Liver (tissue), 9 donors: ENCODE measurements around the gene SECTM1. TPM values are rescaled to one million over a fixed set of nuclear protein-coding genes. Genes with fewer than 3 reads are reported as not detected.
A peak's percentile ranks its signal among the peaks of the same experiment; 100 is the strongest.

Experiments used
- DNase-seq: peaks from one replicate; pipeline ENCODE4 v3.0.0-alpha.2; 2017; ENCODE audit warnings: low spot score
- H3K27ac ChIP-seq, 2 donors: one replicate each; pipeline ENCODE4 v1.7.0; 2013; ENCODE audit warnings: inconsistent platforms in 2 of 2, low read length in 2 of 2, control low read depth in 1 of 2, low read depth in 1 of 2, mild to moderate bottlenecking in 1 of 2
- H3K27me3 ChIP-seq, 4 donors: one replicate each; pipeline versions ENCODE4 v1.6.1 to v1.7.0; 2013; ENCODE audit warnings: low read length in 3 of 4, inconsistent platforms in 1 of 4, mild to moderate bottlenecking in 1 of 4, moderate library complexity in 1 of 4; ENCODE audit not compliant: control insufficient read depth in 4 of 4, insufficient read depth in 4 of 4
- H3K36me3 ChIP-seq, 4 donors: one replicate each; pipeline versions ENCODE4 v1.6.1 to v1.7.0; 2013; ENCODE audit warnings: low read length in 3 of 4, mild to moderate bottlenecking in 3 of 4, low read depth in 1 of 4, moderate library complexity in 1 of 4; ENCODE audit not compliant: control insufficient read depth in 4 of 4, insufficient read depth in 3 of 4
- H3K4me1 ChIP-seq, 4 donors: one replicate each; pipeline versions ENCODE4 v1.6.1 to v1.7.0; 2013; ENCODE audit warnings: low read length in 3 of 4, mild to moderate bottlenecking in 3 of 4, moderate library complexity in 1 of 4; ENCODE audit not compliant: control insufficient read depth in 4 of 4, insufficient read depth in 4 of 4
- H3K4me3 ChIP-seq, 3 donors: one replicate each; pipeline versions ENCODE4 v1.6.1 to v1.7.0; 2013; ENCODE audit warnings: low read length in 3 of 3, control low read depth in 1 of 3, low read depth in 1 of 3, mild to moderate bottlenecking in 1 of 3
- H3K9ac ChIP-seq, 2 donors: one replicate each; pipeline ENCODE4 v1.7.0; 2013; ENCODE audit warnings: low read length in 2 of 2, mild to moderate bottlenecking in 2 of 2, moderate library complexity in 2 of 2, control low read depth in 1 of 2, low read depth in 1 of 2
- H3K9me3 ChIP-seq, 4 donors: one replicate each; pipeline versions ENCODE4 v1.6.1 to v1.7.0; 2013; ENCODE audit warnings: low read length in 3 of 4; ENCODE audit not compliant: control insufficient read depth in 4 of 4
- ATF3 ChIP-seq: IDR thresholded peaks from 2 replicates; pipeline ENCODE4 v1.6.1; 2016; ENCODE audit warnings: antibody characterized with exemption
- FOXA1 ChIP-seq: IDR thresholded peaks from 2 replicates; pipeline ENCODE4 v1.6.1; 2016; ENCODE audit warnings: antibody characterized with exemption
- GABPA ChIP-seq, 2 donors: IDR thresholded peaks in 1 of 2; conservative IDR thresholded peaks in 1 of 2; 2 replicates each; pipeline ENCODE4 v1.6.1; 2016; ENCODE audit warnings: antibody characterized with exemption in 2 of 2, mild to moderate bottlenecking in 1 of 2, moderate library complexity in 1 of 2
- HNF4A ChIP-seq, 2 donors: conservative IDR thresholded peaks; 2 replicates each; pipeline ENCODE4 v1.6.1; 2016; ENCODE audit warnings: antibody characterized with exemption in 2 of 2, mild to moderate bottlenecking in 2 of 2
- JUND ChIP-seq, 2 donors: IDR thresholded peaks; 2 replicates each; pipeline ENCODE4 v1.6.1; 2016; ENCODE audit warnings: antibody characterized with exemption in 2 of 2
- NR2F2 ChIP-seq: IDR thresholded peaks from 2 replicates; pipeline ENCODE4 v1.6.1; 2016; ENCODE audit warnings: antibody characterized with exemption
- RXRA ChIP-seq, 2 donors: IDR thresholded peaks; 2 replicates each; pipeline ENCODE4 v1.6.1; 2017 to 2018; ENCODE audit warnings: antibody characterized with exemption in 2 of 2, mild to moderate bottlenecking in 1 of 2
- SP1 ChIP-seq: IDR thresholded peaks from 2 replicates; pipeline ENCODE4 v1.6.1; 2018; ENCODE audit warnings: antibody characterized with exemption, mild to moderate bottlenecking
- TAF1 ChIP-seq: conservative IDR thresholded peaks from 2 replicates; pipeline ENCODE4 v1.6.1; 2016; ENCODE audit warnings: antibody characterized with exemption, mild to moderate bottlenecking
- WGBS: extraction: QIAGEN DNeasy Blood & Tissue Kit; methylation state at CpG from one replicate; pipeline ENCODE4 v1.1.7; 2013; 5-methylcytosine and 5-hydroxymethylcytosine counted together
- polyA plus RNA-seq, 2 donors: library from polyadenylated mRNA; stranded (reverse) in 1 of 2; unstranded in 1 of 2; fragments of 200-250 nt in 1 of 2; fragments of >200 nt in 1 of 2; fragmentation: Nextera tagmentation in 1 of 2; extraction: Ambion mirVana in 1 of 2; gene quantifications; one replicate each; pipeline versions ENCODE4 v1.2.1 to v1.2.3, GENCODE V29; 2013 to 2015
- total RNA-seq, 2 donors: library from RNA; depleted of rRNA; stranded (reverse); fragments of >200 nt; gene quantifications; one replicate each; pipeline ENCODE4 v1.2.3, GENCODE V29; 2014
- donor health status: healthy.
- donor health status: healthy.
- donor health status: healthy.
- donor health status: healthy.
- donor health status: healthy.

The SECTM1 gene
- total and polyA plus RNA-seq, 4 donors: 1.3 to 14.2 (median 4.6) TPM

GRCh38 chr17:82291582-82292250 is 41.9 kb downstream of the SECTM1 start:
- H3K4me3 ChIP-seq: peak overlapping the region; percentile 68 to 97 (median 82)
- no peak for DNase-seq
- H3K36me3 ChIP-seq: no peaks in the 10 kb centered on the region
- H3K9me3 ChIP-seq: no peaks in the 10 kb centered on the region
- H3K4me1 ChIP-seq: peaks cover 4 to 34% (median 25%) of the 10 kb centered on the region in 4 donors
- no peak for TF ChIP-seq FOXA1
- H3K9ac ChIP-seq: peak overlapping the region in 1 of 2 donors; percentile 98
- no peaks in the 10 kb centered on the region for H3K27me3 ChIP-seq
- H3K27ac ChIP-seq: peak overlapping the region; percentile 94 to 99
- 91% methylated on average over 19 of the region's 19 CpGs for WGBS

- DNase-seq: no peak
- Histone ChIP-seq H3K4me1 (peaks cover 0 to 10% (median 2%) of the 10 kb centered on the region in 4 donors), H3K4me3 (no peak overlapping the region), H3K27me3 (no peaks in the 10 kb centered on the region), H3K36me3 (no peaks in the 10 kb centered on the region), H3K9me3 (no peaks in the 10 kb centered on the region), H3K9ac (no peak overlapping the region), H3K27ac (peak overlapping the region in 1 of 2 donors; percentile 48)
- 58% methylated on average over 19 of the region's 19 CpGs for WGBS
- TF ChIP-seq TAF1: no peak
- TF ChIP-seq RXRA (IDR thresholded peaks at IDR 0.05): peak; percentile 92 to 98
- TF ChIP-seq HNF4A (conservative IDR thresholded peaks at IDR 0.05): peak in 1 of 2 donors; percentile 39
- TF ChIP-seq SP1: peak; percentile 46
Observed at GRCh38 chr17:82287868-82288801, 45.4 kb downstream of the SECTM1 start.

GRCh38 chr17:82287013-82287867 is 46.3 kb downstream of the SECTM1 start:
- H3K4me3 ChIP-seq: no peak overlapping the region
- H3K27me3 ChIP-seq: no peaks in the 10 kb centered on the region
- DNase-seq: no peak
- H3K4me1 ChIP-seq: peaks cover 0 to 10% (median 2%) of the 10 kb centered on the region in 4 donors
- peak overlapping the region in 1 of 2 donors; percentile 38 for H3K27ac ChIP-seq
- H3K9me3 ChIP-seq: no peaks in the 10 kb centered on the region
- H3K9ac ChIP-seq: no peak overlapping the region
- H3K36me3 ChIP-seq: no peaks in the 10 kb centered on the region
- TF ChIP-seq ATF3 (no peak), JUND (IDR thresholded peaks at IDR 0.05) (no peak), NR2F2 (no peak), FOXA1 (no peak)
- 79% methylated on average over 9 of the region's 9 CpGs for WGBS

GRCh38 chr17:82285141-82285540 is 48.4 kb downstream of the SECTM1 start:
- no peak for DNase-seq
- TF ChIP-seq GABPA (IDR thresholded peaks at IDR 0.05 in 1 of 2, conservative IDR thresholded peaks at IDR 0.05 in 1 of 2) (no peak), SP1 (peak; percentile 7)
- WGBS: 80% methylated on average over 8 of the region's 8 CpGs
- no peaks in the 10 kb centered on the region for H3K9me3 ChIP-seq
- H3K9ac ChIP-seq: no peak overlapping the region
- H3K4me1 ChIP-seq: peaks cover 0 to 3% (median 0%) of the 10 kb centered on the region in 4 donors
- H3K27ac ChIP-seq: no peak overlapping the region
- no peaks in the 10 kb centered on the region for H3K27me3 ChIP-seq
- no peaks in the 10 kb centered on the region for H3K36me3 ChIP-seq
- no peak overlapping the region for H3K4me3 ChIP-seq
